BJ (cell line): Measurements from ENCODE around the gene AXIN1. TPM values are rescaled to one million over a fixed set of nuclear protein-coding genes. Genes with fewer than 3 reads are reported as not detected.

Source experiments
- CTCF ChIA-PET: fragments of 350-600 bp; formaldehyde crosslinking; extraction: SDS; loops from one replicate; lab custom pipeline; 2021; ENCODE audit warnings: antibody characterized with exemption, inconsistent platforms; lab: Yijun Ruan, JAX
- POLR2A ChIA-PET: fragments of 300-600 bp; sonication (Branson Sonifier 250); formaldehyde crosslinking; extraction: SDS; loops from one replicate; lab custom pipeline; 2021; ENCODE audit warnings: antibody characterized with exemption; lab: Charles Lee
- DNase-seq: peaks from one replicate; pipeline ENCODE4 v3.0.0-alpha.2; 2011; ENCODE audit warnings: low read depth
- H3K27me3 ChIP-seq: 2 replicates; pipeline ENCODE4 v1.6.0; 2011; ENCODE audit warnings: low read length; ENCODE audit not compliant: control insufficient read depth, insufficient read depth
- H3K36me3 ChIP-seq: 2 replicates; pipeline ENCODE4 v1.5.1; 2011; ENCODE audit warnings: low read length; ENCODE audit not compliant: control insufficient read depth, insufficient read depth
- H3K4me3 ChIP-seq: 2 replicates; pipeline ENCODE4 v1.5.1; 2011; ENCODE audit warnings: low read depth, mild to moderate bottlenecking, control low read depth, low read length
- CTCF ChIP-seq: IDR thresholded peaks from 2 replicates; pipeline ENCODE4 v1.5.1; 2011; ENCODE audit warnings: low read depth, mild to moderate bottlenecking, control low read depth, inconsistent platforms, low read length, moderate library complexity; ENCODE audit not compliant: insufficient read depth
- polyA plus RNA-seq: library from polyadenylated mRNA; depleted of rRNA; stranded (reverse); fragments of >200 nt; gene quantifications from 2 replicates; pipeline ENCODE4 v1.2.3, GENCODE V29; 2011

AXIN1 gene
- polyA plus RNA-seq, 1 experiment = 4.3 TPM

- DNase-seq = no peak
- POLR2A ChIA-PET = interaction anchor here (0.6 kb wide), 1 partner anchor 255 kb away, joined by 3 read pairs; no protein-coding TSS in a partner anchor
- Histone ChIP-seq H3K36me3 (peaks cover 13% of the 10 kb centered on the region), H3K4me3 (no peak overlapping the region), H3K27me3 (no peaks in the 10 kb centered on the region)
- CTCF ChIA-PET = no interaction called here
- no peak for TF ChIP-seq CTCF
These were observed 89.2 kb downstream of the AXIN1 start for GRCh38 chr16:263182-263774.

- peaks cover 13% of the 10 kb centered on the region for H3K36me3 ChIP-seq
- ChIA-PET CTCF (no interaction called here), POLR2A (no interaction called here)
- no peak for DNase-seq
- no peaks in the 10 kb centered on the region for H3K27me3 ChIP-seq
- TF ChIP-seq CTCF = no peak
- no peak overlapping the region for H3K4me3 ChIP-seq
These were observed 90.3 kb downstream of the AXIN1 start for GRCh38 chr16:262121-262745.

GRCh38 chr16:261031-261691 is 91.4 kb downstream of the AXIN1 start:
- H3K4me3 ChIP-seq = no peak overlapping the region
- no peaks in the 10 kb centered on the region for H3K27me3 ChIP-seq
- no peak for TF ChIP-seq CTCF
- no peak for DNase-seq
- ChIA-PET POLR2A (no interaction called here), CTCF (no interaction called here)
- H3K36me3 ChIP-seq = peaks cover 13% of the 10 kb centered on the region

GRCh38 chr16:260326-260725 is 92.2 kb downstream of the AXIN1 start:
- DNase-seq = no peak
- ChIA-PET CTCF (interaction anchor here (1.0 kb wide), 1 partner anchor 13 kb away, joined by 3 read pairs; no protein-coding TSS in a partner anchor), POLR2A (no interaction called here)
- peaks cover 16% of the 10 kb centered on the region for H3K36me3 ChIP-seq
- no peak overlapping the region for H3K4me3 ChIP-seq
- no peaks in the 10 kb centered on the region for H3K27me3 ChIP-seq
- no peak for TF ChIP-seq CTCF

- Histone ChIP-seq H3K27me3 (no peaks in the 10 kb centered on the region), H3K36me3 (peaks cover 16% of the 10 kb centered on the region), H3K4me3 (no peak overlapping the region)
- CTCF ChIA-PET = interaction anchor here (1.0 kb wide), 1 partner anchor 14 kb away, joined by 3 read pairs; no protein-coding TSS in a partner anchor
- no peak for TF ChIP-seq CTCF
- DNase-seq = no peak
- POLR2A ChIA-PET = no interaction called here
These were observed 92.7 kb downstream of the AXIN1 start for GRCh38 chr16:259814-260253.
